OCI-LY7 (cell line): ENCODE results near the gene TPX2. TPM values are rescaled to one million over a fixed set of nuclear protein-coding genes. Genes with fewer than 3 reads are reported as not detected.

Experiments
- BruUV-seq: library from RNA; stranded (reverse); fragments of 400-500 nt; replicated peaks from 2 replicates; lab custom pipeline; 2021; lab: Mats Ljungman, UMichigan
- CTCF ChIA-PET: fragments of 300-600 bp; sonication (Branson Sonifier 250); formaldehyde crosslinking; loops from one replicate; lab custom pipeline; 2022; ENCODE audit warnings: antibody characterized with exemption; ENCODE audit not compliant: unreplicated experiment; lab: Charles Lee
- POLR2A ChIA-PET: fragments of 300-600 bp; sonication (Branson Sonifier 250); formaldehyde crosslinking; loops from one replicate; lab custom pipeline; 2022; ENCODE audit warnings: antibody characterized with exemption; lab: Charles Lee
- DNase-seq: peaks from one replicate; pipeline ENCODE4 v3.0.0-alpha.2; 2015; ENCODE audit warnings: low spot score
- H2AFZ ChIP-seq: fragments of 200-600 bp; sonication (generic), shearing (Covaris generic); 2 replicates; pipeline ENCODE4 v1.6.1; 2014; ENCODE audit warnings: mild to moderate bottlenecking, antibody characterized with exemption, low read length, moderate library complexity
- H3K27ac ChIP-seq: fragments of 200-600 bp; sonication (generic); 2 replicates; pipeline ENCODE4 v1.5.1; 2014; ENCODE audit warnings: mixed run types, low read depth, mild to moderate bottlenecking, moderate library complexity, low read length, inconsistent platforms; ENCODE audit not compliant: poor library complexity, severe bottlenecking
- H3K36me3 ChIP-seq: fragments of 200-600 bp; sonication (generic); 2 replicates; pipeline ENCODE4 v1.6.1; 2014; ENCODE audit warnings: mild to moderate bottlenecking, antibody characterized with exemption, low read length, moderate library complexity, mixed read lengths; ENCODE audit not compliant: insufficient read depth
- H3K4me1 ChIP-seq: fragments of 200-600 bp; sonication (generic); 2 replicates; pipeline ENCODE4 v1.5.1; 2014; ENCODE audit warnings: mild to moderate bottlenecking, low read length; ENCODE audit not compliant: insufficient read depth, poor library complexity, severe bottlenecking
- H3K4me2 ChIP-seq: fragments of 200-600 bp; sonication (generic); 2 replicates; pipeline ENCODE4 v1.6.1; 2014; ENCODE audit warnings: mild to moderate bottlenecking, low read length
- H3K4me3 ChIP-seq: fragments of 200-600 bp; sonication (generic); 2 replicates; pipeline ENCODE4 v1.5.1; 2014; ENCODE audit warnings: mild to moderate bottlenecking, low read depth, low read length; ENCODE audit not compliant: poor library complexity, severe bottlenecking
- H3K79me2 ChIP-seq: fragments of 200-600 bp; sonication (generic); 2 replicates; pipeline ENCODE4 v1.6.1; 2016; ENCODE audit warnings: low read depth, mild to moderate bottlenecking, low read length, moderate library complexity, mixed read lengths; ENCODE audit not compliant: insufficient read depth
- H3K9me2 ChIP-seq: fragments of 200-600 bp; sonication (generic); 2 replicates; pipeline ENCODE4 v1.6.1; 2016; ENCODE audit warnings: mild to moderate bottlenecking, low read length, mixed read lengths; ENCODE audit not compliant: insufficient read depth
- H3K9me3 ChIP-seq: fragments of 200-600 bp; sonication (generic); 2 replicates; pipeline ENCODE4 v1.6.1; 2014; ENCODE audit warnings: mild to moderate bottlenecking, mixed run types, low read length, mixed read lengths
- H4K20me1 ChIP-seq: fragments of 200-600 bp; sonication (generic); 2 replicates; pipeline ENCODE4 v1.6.1; 2014; ENCODE audit warnings: mild to moderate bottlenecking, antibody characterized with exemption, low read length, moderate library complexity, mixed read lengths; ENCODE audit not compliant: insufficient read depth
- CTCF ChIP-seq: fragments of 200-600 bp; sonication (generic); conservative IDR thresholded peaks from 2 replicates; pipeline ENCODE4 v1.5.1; 2014; ENCODE audit warnings: mild to moderate bottlenecking, antibody characterized with exemption, low read length, moderate library complexity, mixed read lengths
- EZH2phosphoT487 ChIP-seq: fragments of 200-600 bp; sonication (generic); IDR thresholded peaks from 2 replicates; pipeline ENCODE4 v1.6.1; 2018; ENCODE audit warnings: low read depth, borderline replicate concordance, mild to moderate bottlenecking, mixed run types, antibody characterized with exemption, low read length, moderate library complexity, mixed read lengths
- intact Hi-C: fragments of 100-400 bp; cut with micrococcal nuclease; formaldehyde crosslinking; loops from one replicate; pipeline ENCODE4 v1.10.0; 2022; ENCODE audit not compliant: unreplicated experiment
- total RNA-seq, 2 experiments: library from RNA; depleted of rRNA in 1 of 2; stranded (reverse); fragments of >200 nt in 1 of 2; shearing (Covaris generic) in 1 of 2; gene quantifications; 2 replicates each; pipeline ENCODE4 v1.2.3, GENCODE V29; 2014 to 2022

TPX2 gene
- total RNA-seq, 2 experiments from 2014 or later, result 121 to 173 TPM

GRCh38 chr20:31840906-31841816, 102.1 kb downstream of the TPX2 start:
- no peaks in the 10 kb centered on the region for H3K9me2 ChIP-seq
- TF ChIP-seq EZH2phosphoT487 (no peak), CTCF (no peak)
- no peaks in the 10 kb centered on the region for H4K20me1 ChIP-seq
- H3K4me3 ChIP-seq, result no peak overlapping the region
- CTCF ChIA-PET, result interaction anchor here (1.0 kb wide), 1 partner anchor 16 kb away, joined by 3 read pairs; no protein-coding TSS in a partner anchor
- no peak for DNase-seq
- H2AFZ ChIP-seq, result no peak overlapping the region
- intact Hi-C loops, result no loop called here
- no peaks in the 10 kb centered on the region for H3K79me2 ChIP-seq
- H3K27ac ChIP-seq, result no peak overlapping the region
- POLR2A ChIA-PET, result no interaction called here
- no TSS peak for BruUV-seq
- no peak overlapping the region for H3K4me2 ChIP-seq
- peaks cover 13% of the 10 kb centered on the region for H3K4me1 ChIP-seq
- H3K36me3 ChIP-seq, result no peaks in the 10 kb centered on the region
- no peaks in the 10 kb centered on the region for H3K9me3 ChIP-seq

- Histone ChIP-seq H2AFZ (no peak overlapping the region), H3K9me2 (no peaks in the 10 kb centered on the region), H4K20me1 (no peaks in the 10 kb centered on the region), H3K4me1 (peaks cover 13% of the 10 kb centered on the region), H3K36me3 (no peaks in the 10 kb centered on the region), H3K79me2 (no peaks in the 10 kb centered on the region), H3K9me3 (no peaks in the 10 kb centered on the region), H3K4me2 (no peak overlapping the region), H3K4me3 (no peak overlapping the region), H3K27ac (no peak overlapping the region)
- CTCF ChIA-PET, result no interaction called here
- no peak for DNase-seq
- intact Hi-C loops, result no loop called here
- POLR2A ChIA-PET, result no interaction called here
- BruUV-seq, result no TSS peak
- no peak for TF ChIP-seq EZH2phosphoT487
- no peak for TF ChIP-seq CTCF
Measured at GRCh38 chr20:31841928-31842327, 102.8 kb downstream of the TPX2 start.
